Measurements from ENCODE around the gene NWD2. TPM values are rescaled to one million over a fixed set of nuclear protein-coding genes. Genes with fewer than 3 reads are reported as not detected.
A peak's percentile ranks its signal among the peaks of the same experiment; 100 is the strongest.

Gene NWD2
- polyA plus RNA-seq, 1 experiment: not detected

- no peak for TF ChIP-seq CTCF (IDR thresholded peaks at IDR 0.05; ENCODE audit: insufficient read depth, low read depth, low read length)
- Histone ChIP-seq H3K27me3 (ENCODE audit: control insufficient read depth, insufficient read depth, low read length) (peaks cover 9% of the 10 kb centered on the region), H3K36me3 (ENCODE audit: control insufficient read depth, insufficient read depth, low read length) (no peaks in the 10 kb centered on the region), H3K4me3 (ENCODE audit: low read depth, low read length) (no peak overlapping the region)
- POLR2A ChIA-PET: no interaction called here
- CTCF ChIA-PET: interaction anchor here (2.1 kb wide), 1 partner anchor 350 kb away, joined by 4 read pairs; no protein-coding TSS in a partner anchor
- DNase-seq (ENCODE audit: low read depth): no peak
These were observed 207.1 kb downstream of the NWD2 start for GRCh38 chr4:37451656-37452055.

GRCh38 chr4:37452952-37453280 lies 208.4 kb downstream of the NWD2 start:
- Histone ChIP-seq H3K4me3 (ENCODE audit: low read depth, low read length) (no peak overlapping the region), H3K36me3 (ENCODE audit: control insufficient read depth, insufficient read depth, low read length) (no peaks in the 10 kb centered on the region), H3K27me3 (ENCODE audit: control insufficient read depth, insufficient read depth, low read length) (peaks cover 9% of the 10 kb centered on the region)
- CTCF ChIA-PET: interaction anchor here (0.7 to 2.1 kb wide), 3 partner anchors 113 to 407 kb away, joined by 3 to 4 read pairs (median 3); no protein-coding TSS in a partner anchor
- POLR2A ChIA-PET: no interaction called here
- TF ChIP-seq CTCF (IDR thresholded peaks at IDR 0.05; ENCODE audit: insufficient read depth, low read depth, low read length): peak; percentile 25; the same call in 1 of the 2 replicates
- no peak for DNase-seq (ENCODE audit: low read depth)

- DNase-seq (ENCODE audit: low read depth): no peak
- ChIA-PET CTCF (interaction anchor here (0.7 to 2.1 kb wide), 3 partner anchors 113 to 407 kb away, joined by 3 to 4 read pairs (median 3); no protein-coding TSS in a partner anchor), POLR2A (no interaction called here)
These were observed 208.9 kb downstream of the NWD2 start for GRCh38 chr4:37453281-37453998.

GRCh38 chr4:37453999-37454800 lies 209.7 kb downstream of the NWD2 start:
- no peak for DNase-seq (ENCODE audit: low read depth)
- H3K4me3 ChIP-seq (ENCODE audit: low read depth, low read length): no peak overlapping the region
- H3K27me3 ChIP-seq (ENCODE audit: control insufficient read depth, insufficient read depth, low read length): peaks cover 9% of the 10 kb centered on the region
- no peaks in the 10 kb centered on the region for H3K36me3 ChIP-seq (ENCODE audit: control insufficient read depth, insufficient read depth, low read length)
- TF ChIP-seq CTCF (IDR thresholded peaks at IDR 0.05; ENCODE audit: insufficient read depth, low read depth, low read length): no peak
- POLR2A ChIA-PET: no interaction called here
- CTCF ChIA-PET: no interaction called here

More at GRCh38 chr4:37453281-37453998, 208.9 kb downstream of the NWD2 start:
- no peaks in the 10 kb centered on the region for H3K36me3 ChIP-seq (ENCODE audit: control insufficient read depth, insufficient read depth, low read length)
- peak; percentile 1; the same call in 1 of the 2 replicates for TF ChIP-seq CTCF (IDR thresholded peaks at IDR 0.05; ENCODE audit: insufficient read depth, low read depth, low read length)
- peaks cover 9% of the 10 kb centered on the region for H3K27me3 ChIP-seq (ENCODE audit: control insufficient read depth, insufficient read depth, low read length)
- H3K4me3 ChIP-seq (ENCODE audit: low read depth, low read length): peak overlapping the region; percentile 28
